DMS 273 treated with DMSO at 0.1 percent for 48 hours (cell line): ENCODE data around the gene BMI1.

ENCODE experiments used
- DNase-seq: peaks from one replicate; lab custom pipeline; 2025; lab: John Stamatoyannopoulos, UW

BMI1 gene

GRCh38 chr10:22319980-22320558 is 830 bp upstream of the BMI1 start:
- DNase-seq = no peak

- DNase-seq = no peak
Observed at GRCh38 chr10:22321156-22321923, 441 bp downstream of the BMI1 start.

DNA sequence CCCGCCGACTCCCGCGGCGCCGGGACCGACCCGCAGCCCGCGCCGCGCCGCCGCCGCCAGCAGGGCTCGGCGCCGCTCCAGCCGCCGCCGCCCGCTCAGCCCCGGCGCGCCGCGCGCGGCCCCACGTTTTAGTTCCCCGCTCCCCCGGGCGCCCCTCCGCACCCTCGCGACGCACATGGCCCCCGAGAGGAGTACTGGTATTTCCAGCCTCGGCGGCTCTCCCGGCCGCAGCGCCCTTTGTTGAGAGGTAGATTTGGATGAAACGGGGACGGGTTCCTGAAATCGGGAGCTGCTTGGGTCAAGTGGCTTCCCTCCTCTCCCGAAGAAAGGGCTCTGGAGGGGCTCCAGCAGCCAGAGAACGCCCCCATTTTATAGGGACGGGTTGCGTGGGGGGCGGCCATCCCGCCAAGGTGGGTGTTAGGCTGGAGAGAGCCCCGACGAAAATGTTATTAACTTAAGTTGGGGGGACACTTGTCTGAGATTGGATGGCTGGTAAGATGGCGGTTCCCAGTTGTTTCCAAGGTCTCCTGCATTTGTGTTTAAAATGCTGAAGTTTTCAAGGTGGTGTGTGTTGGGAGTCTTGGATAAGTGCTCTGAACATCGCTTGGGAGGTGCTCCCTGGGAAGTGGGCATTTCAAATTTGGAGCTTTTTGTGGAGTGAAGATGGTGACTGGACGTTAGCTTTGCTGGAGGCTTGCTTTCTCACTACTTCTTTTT is 1.2 kb downstream of the BMI1 start:
- DNase-seq = no peak

GRCh38 chr10:22322641-22323160 is 1.8 kb downstream of the BMI1 start:
- no peak for DNase-seq

- DNase-seq = no peak
Observed at GRCh38 chr10:22323538-22324305, 2.8 kb downstream of the BMI1 start.

DNA sequence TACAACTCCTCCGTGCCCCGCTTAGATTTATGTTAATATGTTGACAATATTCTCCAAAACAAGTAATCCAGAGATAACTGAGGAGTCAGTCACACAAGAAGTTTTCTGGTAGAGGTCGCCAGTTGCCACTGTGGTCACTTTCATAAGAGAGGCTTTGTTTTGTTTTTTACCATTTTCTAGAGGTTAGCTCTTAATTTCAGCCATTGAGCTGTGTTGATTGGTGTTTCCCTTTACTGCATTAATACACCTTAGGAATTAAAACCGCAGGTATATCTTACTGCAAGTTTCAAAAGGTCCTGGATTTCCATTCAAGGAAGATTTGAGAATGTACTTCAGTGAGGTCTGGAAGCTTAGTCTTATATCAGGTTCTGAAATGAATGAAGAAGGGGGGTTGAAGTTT is 3.5 kb downstream of the BMI1 start:
- DNase-seq = no peak

DNA sequence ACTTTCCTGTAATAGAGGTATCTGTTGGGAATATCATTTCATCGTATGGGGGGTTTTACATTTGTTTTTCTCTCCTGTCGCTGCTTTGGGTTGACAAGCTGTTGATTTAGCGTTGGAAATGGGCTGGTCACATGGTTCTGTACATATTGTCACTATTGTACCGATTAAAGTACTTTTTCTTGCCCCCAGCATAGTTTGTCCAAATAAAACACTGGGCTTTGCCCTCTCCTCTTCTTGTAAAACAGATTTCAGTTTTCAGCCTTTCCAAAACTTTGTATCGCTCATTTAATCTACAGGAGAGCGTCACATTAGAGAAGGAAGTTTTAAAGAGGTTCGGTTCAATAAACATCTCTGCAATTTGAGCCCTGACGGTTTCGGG is 4.0 kb downstream of the BMI1 start:
- no peak for DNase-seq

DNA sequence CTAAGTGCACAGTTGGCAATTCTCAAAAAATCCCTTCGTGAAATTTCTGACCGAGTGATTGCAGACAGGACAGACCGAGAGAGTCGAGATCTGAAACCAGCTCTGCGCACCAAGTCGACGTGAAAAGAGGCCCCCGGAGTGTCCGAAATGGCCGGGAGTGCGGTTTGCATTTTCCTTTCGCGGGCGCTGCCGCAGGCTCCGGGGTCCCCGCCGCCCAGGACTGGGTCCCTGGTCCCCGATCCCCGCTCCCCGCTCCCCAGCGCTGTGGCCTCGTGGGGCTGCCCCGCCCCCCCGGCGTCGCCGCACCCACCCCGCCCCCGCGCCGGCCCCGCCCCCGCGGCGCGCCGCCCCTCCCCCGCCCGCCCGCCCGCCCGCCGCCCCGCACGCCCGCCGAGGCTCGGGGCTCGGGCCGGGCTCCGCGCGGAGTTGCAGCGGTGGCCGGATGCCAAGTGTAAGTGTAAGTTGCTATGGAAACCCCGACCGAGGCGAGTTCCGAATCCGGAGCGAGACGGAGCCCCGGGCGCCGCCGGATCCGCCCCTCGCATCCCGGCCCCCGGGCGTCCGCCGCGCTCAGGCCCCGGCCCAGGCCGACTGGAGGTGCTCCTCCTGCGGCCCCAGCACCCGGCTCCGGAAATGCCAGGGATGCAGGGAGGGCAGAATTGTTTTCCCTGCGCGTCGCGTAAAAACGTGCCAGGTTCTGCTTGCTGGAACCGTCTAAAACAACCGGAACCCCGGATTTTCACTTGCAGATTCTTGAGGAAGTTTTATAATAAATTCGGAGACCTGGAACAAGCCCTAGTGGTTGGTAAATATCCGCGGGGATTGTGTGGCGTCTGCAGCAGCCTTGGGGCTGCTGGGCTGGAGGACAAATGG is 4.6 kb downstream of the BMI1 start:
- DNase-seq = peak; percentile 15

DNA sequence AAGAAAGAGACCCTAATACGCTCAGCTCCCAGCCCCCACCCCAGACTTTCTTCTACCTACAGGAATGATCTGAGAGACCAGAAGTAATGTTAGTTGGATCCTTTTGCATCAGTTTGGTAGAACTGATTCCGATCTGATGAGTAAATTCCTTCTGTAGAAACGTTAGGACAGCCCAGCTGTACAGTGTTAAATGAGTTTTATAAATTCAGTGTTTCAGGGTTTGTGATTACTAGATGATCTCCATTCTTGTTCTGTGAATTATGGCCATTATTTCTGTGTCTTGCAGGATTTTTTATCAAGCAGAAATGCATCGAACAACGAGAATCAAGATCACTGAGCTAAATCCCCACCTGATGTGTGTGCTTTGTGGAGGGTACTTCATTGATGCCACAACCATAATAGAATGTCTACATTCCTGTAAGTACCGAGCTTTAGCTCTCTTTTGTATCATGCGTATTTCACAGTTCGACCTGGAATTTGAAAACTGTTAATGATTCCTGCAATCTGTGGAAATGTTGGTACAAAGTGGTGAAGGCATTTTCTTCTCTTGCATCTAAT is 5.3 kb downstream of the BMI1 start:
- no peak for DNase-seq

DNA sequence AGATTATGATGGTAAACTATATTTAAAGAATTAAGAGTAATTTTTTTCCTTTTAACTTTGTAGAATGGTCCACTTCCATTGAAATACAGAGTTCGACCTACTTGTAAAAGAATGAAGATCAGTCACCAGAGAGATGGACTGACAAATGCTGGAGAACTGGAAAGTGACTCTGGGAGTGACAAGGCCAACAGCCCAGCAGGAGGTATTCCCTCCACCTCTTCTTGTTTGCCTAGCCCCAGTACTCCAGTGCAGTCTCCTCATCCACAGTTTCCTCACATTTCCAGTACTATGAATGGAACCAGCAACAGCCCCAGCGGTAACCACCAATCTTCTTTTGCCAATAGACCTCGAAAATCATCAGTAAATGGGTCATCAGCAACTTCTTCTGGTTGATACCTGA is 8.3 kb downstream of the BMI1 start:
- no peak for DNase-seq

- DNase-seq = no peak
Observed at GRCh38 chr10:22332116-22332692, 11.3 kb downstream of the BMI1 start.

GRCh38 chr10:22333167-22333974 is 12.5 kb downstream of the BMI1 start:
- DNase-seq = no peak

- no peak for DNase-seq
Observed at GRCh38 chr10:22333975-22334282, 13.0 kb downstream of the BMI1 start.

DNA sequence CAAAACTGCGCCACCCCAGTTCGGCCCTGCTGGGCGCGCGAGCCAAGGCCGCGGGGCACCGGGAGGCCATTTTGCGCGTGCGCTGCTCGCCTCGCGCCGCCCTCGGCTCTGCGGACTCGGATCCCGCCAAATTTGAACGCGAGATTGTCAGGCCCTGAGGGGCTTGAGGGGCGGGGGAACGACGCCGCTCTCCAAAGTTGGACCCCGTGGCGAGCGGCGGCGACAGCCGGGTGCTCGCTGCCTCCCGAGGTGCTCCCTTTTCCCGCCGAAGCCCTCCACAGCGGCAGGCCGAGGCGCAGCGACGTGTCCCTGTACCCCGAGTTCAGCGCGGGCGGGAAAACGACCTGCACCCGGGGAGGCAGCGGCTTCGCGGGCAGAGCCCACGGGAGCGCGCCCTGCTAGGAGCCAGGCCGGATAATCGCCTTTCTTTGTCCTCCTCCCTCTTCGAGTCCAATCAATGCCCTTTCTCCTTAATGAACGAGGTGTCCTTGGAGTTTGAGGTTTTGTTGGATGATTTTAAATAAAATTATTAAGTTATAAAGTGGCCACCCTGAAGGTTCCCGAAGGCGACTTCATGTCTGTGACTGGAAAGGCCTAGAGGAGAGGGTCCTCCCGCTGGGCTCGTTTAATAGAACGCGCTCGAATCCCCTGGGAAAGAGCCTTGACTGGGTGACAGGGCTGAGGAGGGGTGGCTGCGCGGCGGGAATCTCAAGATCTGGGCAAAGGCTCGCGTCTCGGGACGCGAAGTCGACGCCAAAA is 13.7 kb downstream of the BMI1 start:
- no peak for DNase-seq

GRCh38 chr10:22335173-22335933 is 14.5 kb downstream of the BMI1 start:
- DNase-seq = no peak

- DNase-seq = no peak
Observed at GRCh38 chr10:22338185-22338900, 17.4 kb downstream of the BMI1 start.

DNA sequence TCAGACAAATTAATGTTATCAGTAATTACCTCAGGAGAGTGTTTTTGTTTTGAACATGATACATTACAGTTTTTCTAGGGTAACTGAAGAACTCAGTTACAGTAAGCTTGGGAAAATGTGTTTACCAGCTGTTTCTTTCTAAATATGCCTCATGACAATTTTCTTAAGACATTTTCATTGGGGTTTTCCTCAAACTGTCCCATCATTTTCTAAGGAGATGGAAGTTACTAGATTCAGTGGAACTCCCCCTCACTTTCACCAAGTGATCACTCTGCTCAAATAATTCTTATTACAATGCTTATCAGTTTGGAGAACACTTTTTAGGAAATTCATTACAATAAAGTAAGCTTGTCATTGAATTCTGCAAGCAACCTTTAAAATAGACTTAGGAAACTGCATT is 18.0 kb downstream of the BMI1 start:
- no peak for DNase-seq
